Ishikawa (cell line): Measurements from ENCODE around the gene CRYZ.

Experiments
- EGR1 ChIP-seq: IDR thresholded peaks from 2 replicates; pipeline ENCODE4 v1.6.1; 2012
- EP300 ChIP-seq: IDR thresholded peaks from 2 replicates; pipeline ENCODE4 v1.6.1; 2012; ENCODE audit warnings: borderline replicate concordance
- RAD21 ChIP-seq: IDR thresholded peaks from 2 replicates; pipeline ENCODE4 v1.6.1; 2012; ENCODE audit warnings: low read depth
- TAF1 ChIP-seq: IDR thresholded peaks from 2 replicates; pipeline ENCODE4 v1.6.1; 2012; ENCODE audit warnings: low read depth, mild to moderate bottlenecking
- ZBTB7A ChIP-seq: IDR thresholded peaks from 2 replicates; pipeline ENCODE4 v1.6.1; 2012; ENCODE audit warnings: low read depth

DNA sequence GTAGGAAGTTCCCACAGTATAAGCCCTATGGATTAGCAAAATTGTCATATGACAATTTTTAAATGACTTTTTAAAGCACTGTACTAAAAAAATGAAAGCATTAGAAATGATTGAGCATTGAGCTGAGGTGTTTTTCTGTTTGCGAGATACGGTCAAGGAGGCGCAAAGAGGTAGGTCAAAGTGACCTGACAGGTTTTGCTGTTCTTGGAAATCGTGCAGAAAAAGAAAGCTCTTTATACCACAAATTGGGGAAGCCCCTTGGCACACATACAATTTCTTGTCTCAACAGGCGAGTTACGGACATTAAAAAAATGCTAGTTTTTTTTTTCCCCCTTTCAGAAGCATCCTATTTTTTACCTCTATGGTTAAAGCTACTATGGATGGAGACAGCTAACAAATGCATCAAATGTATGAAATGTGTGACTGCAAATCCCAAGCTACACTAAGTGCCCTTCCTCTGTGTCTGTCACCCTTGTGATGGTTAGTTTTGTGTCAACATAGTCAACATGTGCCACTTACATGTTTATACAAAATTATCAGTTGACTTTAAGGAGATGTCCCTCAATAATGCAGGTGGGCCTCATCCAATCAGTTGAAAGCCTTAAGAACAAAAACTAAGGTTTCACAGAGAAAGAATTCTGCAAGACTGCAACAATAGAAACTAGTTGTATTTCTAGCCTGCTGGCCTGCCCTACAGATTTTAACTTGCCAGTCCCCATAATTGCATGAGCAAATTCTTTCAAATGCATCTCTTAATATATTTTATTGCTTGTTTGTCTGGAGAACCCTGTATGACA is 29.3 kb downstream of the CRYZ start:
- no peak for TF ChIP-seq EP300
- TF ChIP-seq ZBTB7A = no peak
- no peak for TF ChIP-seq RAD21
- TF ChIP-seq TAF1 = no peak
- no peak for TF ChIP-seq EGR1
